Fibroblast of lung (primary cell): Measurements from ENCODE around the gene HSPB6. TPM values are rescaled to one million over a fixed set of nuclear protein-coding genes. Genes with fewer than 3 reads are reported as not detected.
"Not testable (repeated sequence)": the region's sequence is repeated elsewhere in the genome, so short reads cannot be mapped to it uniquely, and the experiment has no call there.

Experiments
- DNase-seq, 2 donors: peaks; one replicate each; pipeline versions ENCODE4 v3.0.0 to v3.0.0-alpha.2; 2010; ENCODE audit warnings: low read depth in 2 of 2
- H2AFZ ChIP-seq: 2 replicates; pipeline ENCODE4 v1.5.1; 2012; ENCODE audit warnings: low read length, control low read depth, inconsistent platforms
- H3K27ac ChIP-seq: 2 replicates; pipeline ENCODE4 v1.5.1; 2011; ENCODE audit warnings: low read length, control low read depth; ENCODE audit not compliant: insufficient read depth
- H3K27me3 ChIP-seq: 2 replicates; pipeline ENCODE4 v1.5.1; 2011; ENCODE audit warnings: mild to moderate bottlenecking, low read length; ENCODE audit not compliant: control insufficient read depth, insufficient read depth
- H3K36me3 ChIP-seq: 2 replicates; pipeline ENCODE4 v1.5.1; 2011; ENCODE audit warnings: low read length; ENCODE audit not compliant: control insufficient read depth, insufficient read depth
- H3K4me1 ChIP-seq: 2 replicates; pipeline ENCODE4 v1.5.1; 2011; ENCODE audit warnings: low read length; ENCODE audit not compliant: control insufficient read depth, insufficient read depth; ENCODE audit errors: extremely low read depth
- H3K4me2 ChIP-seq: 2 replicates; pipeline ENCODE4 v1.5.1; 2011; ENCODE audit warnings: low read length, control low read depth; ENCODE audit not compliant: insufficient read depth; ENCODE audit errors: extremely low read depth
- H3K4me3 ChIP-seq, 4 experiments: fragments of 200-600 bp in 1 of 4; sonication (generic) in 1 of 4; replicated peaks in 1 of 4; 2 replicates each; pipeline ENCODE4 v1.5.1; 2011 to 2016; ENCODE audit warnings: low read length in 4 of 4, low read depth in 3 of 4, mild to moderate bottlenecking in 3 of 4, control low read depth in 2 of 4, inconsistent platforms in 1 of 4, mixed read lengths in 1 of 4; ENCODE audit not compliant: insufficient read depth in 1 of 4; ENCODE audit errors: control extremely low read depth in 1 of 4
- H3K79me2 ChIP-seq: 2 replicates; pipeline ENCODE4 v1.5.1; 2012; ENCODE audit warnings: mild to moderate bottlenecking, low read length, inconsistent platforms; ENCODE audit not compliant: control insufficient read depth, insufficient read depth
- H3K9ac ChIP-seq: 2 replicates; pipeline ENCODE4 v1.5.1; 2011; ENCODE audit warnings: mild to moderate bottlenecking, low read length, control low read depth; ENCODE audit not compliant: insufficient read depth
- H3K9me3 ChIP-seq: 2 replicates; pipeline ENCODE4 v1.5.1; 2012; ENCODE audit warnings: low read depth, low read length; ENCODE audit not compliant: control insufficient read depth, insufficient read depth
- H4K20me1 ChIP-seq: 2 replicates; pipeline ENCODE4 v1.5.1; 2011; ENCODE audit warnings: low read length; ENCODE audit not compliant: control insufficient read depth, insufficient read depth; ENCODE audit errors: extremely low read depth
- EZH2 ChIP-seq: IDR thresholded peaks from 2 replicates; pipeline ENCODE4 v1.5.1; 2012; ENCODE audit warnings: low read length, control low read depth, mild to moderate bottlenecking; ENCODE audit errors: missing control alignments
- polyA plus RNA-seq, 2 donors: library from polyadenylated mRNA; depleted of rRNA in 1 of 2; stranded (reverse) in 1 of 2; unstranded in 1 of 2; fragments of >200 nt; gene quantifications; 2 replicates each; pipeline ENCODE4 v1.2.1, GENCODE V29; 2011 to 2012; ENCODE audit warnings: missing spikeins in 1 of 2
- total RNA-seq: library from RNA; depleted of rRNA; stranded (reverse); fragments of >200 nt; gene quantifications from 2 replicates; pipeline ENCODE4 v1.2.1, GENCODE V29; 2014
- TF ChIP-seq, protein P1 (sequence below), 2 donors: IDR thresholded peaks in 1 of 2; conservative IDR thresholded peaks in 1 of 2; 1 replicate in 1 of 2; 2 replicates in 1 of 2; pipeline ENCODE4 v1.5.1; 2011 to 2012; ENCODE audit warnings: low read length in 2 of 2, control low read depth in 1 of 2, inconsistent platforms in 1 of 2, low read depth in 1 of 2, mild to moderate bottlenecking in 1 of 2

HSPB6 gene
- total and polyA plus RNA-seq, 2 donors (not counting 1 experiment from before 2014, with no cell fraction given): 53.1 to 54.3 TPM

GRCh38 chr19:35725216-35725861, 31.5 kb downstream of the HSPB6 start:
- TF ChIP-seq, protein P1, sequence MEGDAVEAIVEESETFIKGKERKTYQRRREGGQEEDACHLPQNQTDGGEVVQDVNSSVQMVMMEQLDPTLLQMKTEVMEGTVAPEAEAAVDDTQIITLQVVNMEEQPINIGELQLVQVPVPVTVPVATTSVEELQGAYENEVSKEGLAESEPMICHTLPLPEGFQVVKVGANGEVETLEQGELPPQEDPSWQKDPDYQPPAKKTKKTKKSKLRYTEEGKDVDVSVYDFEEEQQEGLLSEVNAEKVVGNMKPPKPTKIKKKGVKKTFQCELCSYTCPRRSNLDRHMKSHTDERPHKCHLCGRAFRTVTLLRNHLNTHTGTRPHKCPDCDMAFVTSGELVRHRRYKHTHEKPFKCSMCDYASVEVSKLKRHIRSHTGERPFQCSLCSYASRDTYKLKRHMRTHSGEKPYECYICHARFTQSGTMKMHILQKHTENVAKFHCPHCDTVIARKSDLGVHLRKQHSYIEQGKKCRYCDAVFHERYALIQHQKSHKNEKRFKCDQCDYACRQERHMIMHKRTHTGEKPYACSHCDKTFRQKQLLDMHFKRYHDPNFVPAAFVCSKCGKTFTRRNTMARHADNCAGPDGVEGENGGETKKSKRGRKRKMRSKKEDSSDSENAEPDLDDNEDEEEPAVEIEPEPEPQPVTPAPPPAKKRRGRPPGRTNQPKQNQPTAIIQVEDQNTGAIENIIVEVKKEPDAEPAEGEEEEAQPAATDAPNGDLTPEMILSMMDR (conservative IDR thresholded peaks at IDR 0.05 in 1 of 2, IDR thresholded peaks at IDR 0.05 in 1 of 2; ENCODE audit: low read depth in 1 of 2, low read length in 2 of 2): no peak
- TF ChIP-seq EZH2: no peak
- H4K20me1 ChIP-seq: no peaks in the 10 kb centered on the region
- peaks cover 57% of the 10 kb centered on the region for H3K36me3 ChIP-seq
- no peaks in the 10 kb centered on the region for H3K27me3 ChIP-seq
- no peak overlapping the region for H3K4me2 ChIP-seq
- no peak overlapping the region for H3K4me3 ChIP-seq
- H3K9me3 ChIP-seq: no peaks in the 10 kb centered on the region
- no peaks in the 10 kb centered on the region for H3K4me1 ChIP-seq
- no peak overlapping the region for H2AFZ ChIP-seq
- no peak for DNase-seq
- no peak overlapping the region for H3K27ac ChIP-seq
- H3K9ac ChIP-seq: no peak overlapping the region
- peaks cover 11% of the 10 kb centered on the region for H3K79me2 ChIP-seq

GRCh38 chr19:35724560-35724959, 32.3 kb downstream of the HSPB6 start:
- TF ChIP-seq, protein P1 (conservative IDR thresholded peaks at IDR 0.05 in 1 of 2, IDR thresholded peaks at IDR 0.05 in 1 of 2; ENCODE audit: low read depth in 1 of 2, low read length in 2 of 2): no peak
- TF ChIP-seq EZH2: no peak
- Histone ChIP-seq H3K36me3 (peaks cover 56% of the 10 kb centered on the region), H3K9ac (no peak overlapping the region), H3K9me3 (no peaks in the 10 kb centered on the region), H3K4me1 (peaks cover under 1% of the 10 kb centered on the region), H2AFZ (no peak overlapping the region), H3K4me3 (no peak overlapping the region), H3K27ac (no peak overlapping the region), H3K4me2 (no peak overlapping the region), H3K79me2 (peaks cover 19% of the 10 kb centered on the region), H4K20me1 (no peaks in the 10 kb centered on the region), H3K27me3 (no peaks in the 10 kb centered on the region)
- no peak for DNase-seq

- not testable (repeated sequence) for H2AFZ ChIP-seq, H3K4me1 ChIP-seq, H3K27ac ChIP-seq, H4K20me1 ChIP-seq, H3K9ac ChIP-seq, H3K27me3 ChIP-seq, DNase-seq, H3K4me3 ChIP-seq, H3K9me3 ChIP-seq, H3K4me2 ChIP-seq
- peaks cover 23% of the 10 kb centered on the region for H3K79me2 ChIP-seq
- H3K36me3 ChIP-seq: peaks cover 56% of the 10 kb centered on the region
These were observed 32.7 kb downstream of the HSPB6 start for GRCh38 chr19:35724132-35724531.
